HepG2 (cell line): ENCODE data around the gene IWS1. TPM values are rescaled to one million over a fixed set of nuclear protein-coding genes. Genes with fewer than 3 reads are reported as not detected.

ENCODE experiments used
- ATAC-seq: fragments of 200-7000 bp; cut with Tn5 transposase; 3 replicates; pipeline ENCODE4 v1.9.1; 2020; ENCODE audit warnings: mild to moderate bottlenecking, moderate library complexity
- BruUV-seq: library from RNA; stranded (reverse); fragments of 400-500 nt; replicated peaks from 2 replicates; lab custom pipeline; 2021; lab: Mats Ljungman, UMichigan
- CTCF ChIA-PET: fragments of 300-600 bp; formaldehyde crosslinking; extraction: SDS; loops from one replicate; lab custom pipeline; 2021; ENCODE audit warnings: low total read pairs, inconsistent platforms, low intra/inter-chr PET ratio; lab: Yijun Ruan, JAX
- POLR2A ChIA-PET: fragments of 350-600 bp; sonication (Branson Sonifier 250); formaldehyde crosslinking; loops from one replicate; lab custom pipeline; 2020; ENCODE audit warnings: antibody characterized with exemption, inconsistent platforms; lab: Yijun Ruan, JAX
- DNase-seq: peaks from one replicate; pipeline ENCODE4 v3.0.0-alpha.2; 2015; ENCODE audit warnings: low spot score
- FAIRE-seq: peaks from 3 replicates; lab custom pipeline; 2011; peaks lifted over from hg19 to GRCh38; lab: Jason Lieb, UNC
- H2AFZ ChIP-seq: one replicate; pipeline ENCODE4 v1.6.1; 2011; ENCODE audit warnings: low read length, inconsistent platforms
- H3K27ac ChIP-seq: fragments of 300-600 bp; 3 replicates; pipeline ENCODE4 v1.8.0; 2011; ENCODE audit warnings: mixed run types, mild to moderate bottlenecking, mixed read lengths, low read length, inconsistent platforms; ENCODE audit not compliant: insufficient read depth; ENCODE audit errors: extremely low read length
- H3K27me3 ChIP-seq, 2 experiments: fragments of 200-600 bp in 1 of 2; 2 replicates in 1 of 2; 3 replicates in 1 of 2; pipeline versions ENCODE4 v1.6.0 to v1.8.0; 2011; ENCODE audit warnings: low read length in 2 of 2, mild to moderate bottlenecking in 2 of 2, moderate library complexity in 2 of 2, inconsistent platforms in 1 of 2; ENCODE audit not compliant: insufficient read depth in 2 of 2, control insufficient read depth in 1 of 2
- H3K36me3 ChIP-seq, 2 experiments: fragments of 200-600 bp in 1 of 2; replicated peaks in 1 of 2; 2 replicates in 1 of 2; 3 replicates in 1 of 2; pipeline versions ENCODE4 v1.5.1 to v1.8.0; 2011; ENCODE audit warnings: low read length in 2 of 2, inconsistent platforms in 1 of 2; ENCODE audit not compliant: insufficient read depth in 2 of 2, control insufficient read depth in 1 of 2
- H3K4me1 ChIP-seq: 2 replicates; pipeline ENCODE4 v1.5.1; 2012; ENCODE audit warnings: low read length, inconsistent platforms; ENCODE audit not compliant: insufficient read depth
- H3K4me2 ChIP-seq: 2 replicates; pipeline ENCODE4 v1.6.0; 2011; ENCODE audit warnings: low read depth, low read length, inconsistent platforms
- H3K4me3 ChIP-seq, 3 experiments: fragments of 200-600 bp in 1 of 3; sonication (generic), shearing (Covaris generic) in 1 of 3; replicated peaks in 1 of 3; 2 replicates each; pipeline ENCODE4 v1.5.1; 2011 to 2016; ENCODE audit warnings: low read length in 3 of 3, inconsistent platforms in 2 of 3, low read depth in 2 of 3, mild to moderate bottlenecking in 2 of 3, control low read depth in 1 of 3, mixed read lengths in 1 of 3; ENCODE audit not compliant: insufficient read depth in 1 of 3
- H3K79me2 ChIP-seq: one replicate; pipeline ENCODE4 v1.6.1; 2011; ENCODE audit warnings: low read length, inconsistent platforms; ENCODE audit not compliant: insufficient read depth
- H3K9ac ChIP-seq: 2 replicates; pipeline ENCODE4 v1.6.0; 2011; ENCODE audit warnings: mild to moderate bottlenecking, low read depth, low read length, inconsistent platforms; ENCODE audit not compliant: insufficient read depth
- H3K9me3 ChIP-seq: 2 replicates; pipeline ENCODE4 v1.5.1; 2012; ENCODE audit warnings: mild to moderate bottlenecking, low read length
- H4K20me1 ChIP-seq: 2 replicates; pipeline ENCODE4 v1.6.0; 2011; ENCODE audit warnings: inconsistent platforms, mild to moderate bottlenecking, low read length, moderate library complexity; ENCODE audit not compliant: insufficient read depth
- ARID2 ChIP-seq: sonication (generic); formaldehyde crosslinking; IDR thresholded peaks from 2 replicates; pipeline ENCODE4 v1.8.1; 2022; ENCODE audit warnings: mild to moderate bottlenecking, missing genetic modification reagents, borderline replicate concordance
- ARID3A ChIP-seq: IDR thresholded peaks from 2 replicates; pipeline ENCODE4 v1.6.1; 2012; ENCODE audit warnings: low read depth, low read length, improper control_type of control experiment
- FOSL2 ChIP-seq: sonication (generic); formaldehyde crosslinking; IDR thresholded peaks from 2 replicates; pipeline ENCODE4 v1.4.0; 2020; ENCODE audit warnings: missing genetic modification reagents
- IRF9 ChIP-seq: sonication (generic); formaldehyde crosslinking; IDR thresholded peaks from 2 replicates; pipeline ENCODE4 v1.8.0; 2022; ENCODE audit warnings: missing genetic modification reagents, mild to moderate bottlenecking, borderline replicate concordance
- MIER2 ChIP-seq: IDR thresholded peaks from 2 replicates; pipeline ENCODE4 v1.6.1; 2016; ENCODE audit warnings: missing biosample characterization, missing genetic modification reagents
- RERE ChIP-seq: IDR thresholded peaks from 2 replicates; pipeline ENCODE4 v1.6.1; 2016; ENCODE audit warnings: low read depth, missing genetic modification reagents, missing compliant biosample characterization
- REXO4 ChIP-seq: sonication (generic); formaldehyde crosslinking; IDR thresholded peaks from 2 replicates; pipeline ENCODE4 v1.8.0; 2022; ENCODE audit warnings: missing genetic modification reagents, mild to moderate bottlenecking, borderline replicate concordance
- SRF ChIP-seq: IDR thresholded peaks from 2 replicates; pipeline ENCODE4 v1.6.1; 2011; ENCODE audit warnings: mild to moderate bottlenecking, low read depth, low read length, moderate library complexity
- ZNF124 ChIP-seq: sonication (generic); formaldehyde crosslinking; IDR thresholded peaks from 2 replicates; pipeline ENCODE4 v1.4.0; 2020; ENCODE audit warnings: missing genetic modification reagents
- ZNF253 ChIP-seq: sonication (generic); formaldehyde crosslinking; IDR thresholded peaks from 2 replicates; pipeline ENCODE4 v1.8.0; 2022; ENCODE audit warnings: mild to moderate bottlenecking, missing genetic modification reagents, borderline replicate concordance
- ZNF512 ChIP-seq: sonication (generic); formaldehyde crosslinking; IDR thresholded peaks from 2 replicates; pipeline ENCODE4 v1.4.0; 2020; ENCODE audit warnings: mild to moderate bottlenecking, missing genetic modification reagents
- ZNF691 ChIP-seq: sonication (generic); formaldehyde crosslinking; IDR thresholded peaks from 2 replicates; pipeline ENCODE4 v1.4.0; 2020; ENCODE audit warnings: missing genetic modification reagents, low read depth, mild to moderate bottlenecking, borderline replicate concordance
- ZNF703 ChIP-seq: sonication (generic); formaldehyde crosslinking; IDR thresholded peaks from 2 replicates; pipeline ENCODE4 v1.5.1; 2020; ENCODE audit warnings: missing genetic modification reagents, mild to moderate bottlenecking, moderate library complexity, borderline replicate concordance
- WGBS: methylation state at CpG from one replicate; pipeline ENCODE4 v1.1.6; 2017; ENCODE audit warnings: low lambda C conversion rate; 5-methylcytosine and 5-hydroxymethylcytosine counted together
- in situ Hi-C: cut with HindIII; loops from 2 replicates; pipeline ENCODE4 v1.10.0; 2017; ENCODE audit warnings: low pct_unique_long_range_greater_than_20kb; ENCODE audit not compliant: extremely low pct_ligation_motif_present
- intact Hi-C: fragments of 100-400 bp; cut with micrococcal nuclease; formaldehyde crosslinking; loops from one replicate; pipeline ENCODE4 v1.10.0; 2022; ENCODE audit not compliant: unreplicated experiment
- polyA plus RNA-seq, 8 experiments: library from polyadenylated mRNA; depleted of rRNA in 3 of 8; stranded (reverse) in 7 of 8; unstranded in 1 of 8; fragments of >200 nt; fragmentation: Illumina TruSeq in 4 of 8; extraction: Trizol in 4 of 8; gene quantifications; 2 replicates each; pipeline versions ENCODE4 v1.2.1 to v1.2.3, GENCODE V29; 2011 to 2016; ENCODE audit warnings: low read depth in 4 of 8, missing spikeins in 1 of 8, mixed read lengths in 1 of 8; ENCODE audit not compliant: insufficient read depth in 1 of 8
- total RNA-seq, 5 experiments: library from RNA; depleted of rRNA; stranded (reverse); fragments of >200 nt; fragmentation: Illumina TruSeq; extraction: Trizol; gene quantifications; 2 replicates each; pipeline ENCODE4 v1.2.3, GENCODE V29; 2016; ENCODE audit warnings: low read depth in 1 of 5

IWS1 gene
- total and polyA plus RNA-seq, 2 of the 13 experiments (the other 11 are each of a cell fraction or from before 2014, with no cell fraction given), result 28.9 to 62.3 TPM

GRCh38 chr2:127562936-127563335 is 36.6 kb upstream of the IWS1 start:
- H3K27me3 ChIP-seq, result peaks cover 4 to 69% of the 10 kb centered on the region in 2 experiments; a peak in 4 of 5 replicates
- H3K9ac ChIP-seq, result no peak overlapping the region
- no peak for FAIRE-seq
- in situ Hi-C loops (no loop called here), intact Hi-C loops (loop anchor here (5.0 kb wide), 1 partner anchor 366 kb away; no protein-coding TSS in a partner anchor)
- H3K4me1 ChIP-seq, result peaks cover 27% of the 10 kb centered on the region
- no peaks in the 10 kb centered on the region for H3K79me2 ChIP-seq
- no peaks in the 10 kb centered on the region for H3K9me3 ChIP-seq
- H3K4me2 ChIP-seq, result no peak overlapping the region
- no peaks in the 10 kb centered on the region for H3K36me3 ChIP-seq
- no peak overlapping the region for H3K4me3 ChIP-seq
- no peak overlapping the region for H2AFZ ChIP-seq
- WGBS, result 35% methylated on average over 2 of the region's 2 CpGs
- DNase-seq, result no peak
- ChIA-PET POLR2A (no interaction called here), CTCF (no interaction called here)
- no TSS peak for BruUV-seq
- no peak for ATAC-seq
- H4K20me1 ChIP-seq, result no peaks in the 10 kb centered on the region
- no peak overlapping the region for H3K27ac ChIP-seq
- TF ChIP-seq FOSL2 (no peak), SRF (no peak), REXO4 (CRISPR knock-in tag) (no peak), ZNF691 (no peak), ARID3A (no peak), IRF9 (CRISPR knock-in tag) (no peak), ZNF124 (no peak), ZNF512 (CRISPR knock-in tag) (no peak), ZNF253 (CRISPR knock-in tag) (no peak), RERE (CRISPR knock-in tag) (no peak), ARID2 (CRISPR knock-in tag) (no peak), MIER2 (CRISPR knock-in tag) (no peak), ZNF703 (CRISPR knock-in tag) (no peak)
